ENCODE measurements around the gene TDRD9. TPM values are rescaled to one million over a fixed set of nuclear protein-coding genes. Genes with fewer than 3 reads are reported as not detected.

TDRD9 gene
- total RNA-seq, 2 experiments from 2014 or later = 1.2 to 1.6 TPM

GRCh38 chr14:104030958-104031357, 102.7 kb downstream of the TDRD9 start:
- TF ChIP-seq CTCF (IDR thresholded peaks at IDR 0.05) = no peak
- CTCF ChIA-PET = no interaction called here
- Mint-ChIP-seq H3K36me3 (ENCODE audit: low read depth) (no peaks in the 10 kb centered on the region), H3K27me3 (peaks cover 23% of the 10 kb centered on the region), H3K9me3 (no peaks in the 10 kb centered on the region), H3K4me3 (no peak overlapping the region), H3K4me1 (ENCODE audit: low read depth) (no peaks in the 10 kb centered on the region), H3K27ac (no peak overlapping the region)
- ATAC-seq = no peak
- no peak for DNase-seq
- POLR2A ChIA-PET = no interaction called here
- intact Hi-C loops (cut with micrococcal nuclease) = no loop called here

- Mint-ChIP-seq H3K9me3 (no peaks in the 10 kb centered on the region), H3K4me1 (ENCODE audit: low read depth) (no peaks in the 10 kb centered on the region), H3K27ac (no peak overlapping the region), H3K27me3 (peaks cover 23% of the 10 kb centered on the region), H3K36me3 (ENCODE audit: low read depth) (no peaks in the 10 kb centered on the region), H3K4me3 (no peak overlapping the region)
- CTCF ChIA-PET = no interaction called here
- POLR2A ChIA-PET = no interaction called here
- TF ChIP-seq CTCF (IDR thresholded peaks at IDR 0.05) = no peak
- DNase-seq = no peak
- no peak for ATAC-seq
- intact Hi-C loops (cut with micrococcal nuclease) = no loop called here
Measured at GRCh38 chr14:104031384-104031783, 103.1 kb downstream of the TDRD9 start.

GRCh38 chr14:104034976-104035699, 106.9 kb downstream of the TDRD9 start:
- intact Hi-C loops (cut with micrococcal nuclease) = no loop called here
- CTCF ChIA-PET = interaction anchor here (1.6 kb wide), 1 partner anchor 42 kb away, joined by 3 read pairs; no protein-coding TSS in a partner anchor
- Mint-ChIP-seq H3K4me3 (no peak overlapping the region), H3K36me3 (ENCODE audit: low read depth) (no peaks in the 10 kb centered on the region), H3K4me1 (ENCODE audit: low read depth) (no peaks in the 10 kb centered on the region), H3K27ac (no peak overlapping the region), H3K9me3 (no peaks in the 10 kb centered on the region), H3K27me3 (peaks cover 19% of the 10 kb centered on the region)
- POLR2A ChIA-PET = no interaction called here
- DNase-seq = no peak
- no peak for ATAC-seq
- TF ChIP-seq CTCF (IDR thresholded peaks at IDR 0.05) = no peak

GRCh38 chr14:104036212-104036611, 108.0 kb downstream of the TDRD9 start:
- no peak overlapping the region for H3K4me3 Mint-ChIP-seq
- H3K36me3 Mint-ChIP-seq (ENCODE audit: low read depth) = no peaks in the 10 kb centered on the region
- no peaks in the 10 kb centered on the region for H3K9me3 Mint-ChIP-seq
- H3K4me1 Mint-ChIP-seq (ENCODE audit: low read depth) = no peaks in the 10 kb centered on the region
- CTCF ChIA-PET = interaction anchor here (0.9 kb wide), 1 partner anchor 41 kb away, joined by 5 read pairs; no protein-coding TSS in a partner anchor
- no peak for ATAC-seq
- POLR2A ChIA-PET = no interaction called here
- no peak overlapping the region for H3K27ac Mint-ChIP-seq
- H3K27me3 Mint-ChIP-seq = peaks cover 17% of the 10 kb centered on the region
- DNase-seq = no peak
- TF ChIP-seq CTCF (IDR thresholded peaks at IDR 0.05) = no peak
- intact Hi-C loops (cut with micrococcal nuclease) = no loop called here

- Mint-ChIP-seq H3K9me3 (no peaks in the 10 kb centered on the region), H3K36me3 (ENCODE audit: low read depth) (no peaks in the 10 kb centered on the region), H3K27ac (no peak overlapping the region), H3K4me1 (ENCODE audit: low read depth) (no peaks in the 10 kb centered on the region), H3K27me3 (peaks cover 18% of the 10 kb centered on the region), H3K4me3 (no peak overlapping the region)
- intact Hi-C loops (cut with micrococcal nuclease) = no loop called here
- no peak for TF ChIP-seq CTCF (IDR thresholded peaks at IDR 0.05)
- POLR2A ChIA-PET = no interaction called here
- DNase-seq (no peak), ATAC-seq (no peak)
- CTCF ChIA-PET = interaction anchor here (0.9 kb wide), 1 partner anchor 40 kb away, joined by 5 read pairs; no protein-coding TSS in a partner anchor
Measured at GRCh38 chr14:104037074-104037473, 108.8 kb downstream of the TDRD9 start.

All from activated CD8-positive, alpha-beta T cell treated with anti-CD3 and anti-CD28 coated beads for 36 hours (primary cell).